ENCODE measurements around the gene NADK2. TPM values are rescaled to one million over a fixed set of nuclear protein-coding genes. Genes with fewer than 3 reads are reported as not detected.

NADK2 gene
- total RNA-seq, 1 donor from 2014 or later = 38.1 TPM

GRCh38 chr5:36151434-36152323, 90.0 kb downstream of the NADK2 start, which contains the start of the genes LMBRD2 and SKP2:
TSS of gene LMBRD2 (minus strand) at chr5:36151887. CDS start at chr5:36143349, 8,538 bp downstream.
TSS of gene SKP2 (plus strand) at chr5:36152111. CDS start at chr5:36152263, 152 bp downstream.
- Mint-ChIP-seq H3K4me3 (ENCODE audit: low read depth) (peak within 1 kb of the TSS; percentile 95), H3K36me3 (ENCODE audit: insufficient read depth) (peaks cover 19% of the 10 kb centered on the region), H3K27ac (peak within 1 kb of the TSS; percentile 97), H3K9me3 (ENCODE audit: low read depth) (no peaks in the 10 kb centered on the region), H3K4me1 (ENCODE audit: low read depth) (peaks cover 43% of the 10 kb centered on the region), H3K27me3 (no peaks in the 10 kb centered on the region)
- no peak for TF ChIP-seq CTCF (IDR thresholded peaks at IDR 0.05; ENCODE audit: unreplicated experiment)
- DNase-seq (ENCODE audit: low spot score, unreplicated experiment) = peak; percentile 91

GRCh38 chr5:36150676-36151433, 90.9 kb downstream of the NADK2 start:
- Mint-ChIP-seq H3K4me1 (ENCODE audit: low read depth) (peaks cover 43% of the 10 kb centered on the region), H3K27ac (peak overlapping the region; percentile 97), H3K36me3 (ENCODE audit: insufficient read depth) (peaks cover 13% of the 10 kb centered on the region), H3K27me3 (no peaks in the 10 kb centered on the region), H3K9me3 (ENCODE audit: low read depth) (no peaks in the 10 kb centered on the region), H3K4me3 (ENCODE audit: low read depth) (peak overlapping the region; percentile 95)
- TF ChIP-seq CTCF (IDR thresholded peaks at IDR 0.05; ENCODE audit: unreplicated experiment) = no peak
- no peak for DNase-seq (ENCODE audit: low spot score, unreplicated experiment)

GRCh38 chr5:36147681-36148080, 94.0 kb downstream of the NADK2 start:
- H3K4me3 Mint-ChIP-seq (ENCODE audit: low read depth) = no peak overlapping the region
- DNase-seq (ENCODE audit: low spot score, unreplicated experiment) = no peak
- H3K36me3 Mint-ChIP-seq (ENCODE audit: insufficient read depth) = no peaks in the 10 kb centered on the region
- no peaks in the 10 kb centered on the region for H3K9me3 Mint-ChIP-seq (ENCODE audit: low read depth)
- no peak overlapping the region for H3K27ac Mint-ChIP-seq
- H3K4me1 Mint-ChIP-seq (ENCODE audit: low read depth) = peaks cover 30% of the 10 kb centered on the region
- TF ChIP-seq CTCF (IDR thresholded peaks at IDR 0.05; ENCODE audit: unreplicated experiment) = no peak
- no peaks in the 10 kb centered on the region for H3K27me3 Mint-ChIP-seq

GRCh38 chr5:36146390-36146789, 95.3 kb downstream of the NADK2 start:
- TF ChIP-seq CTCF (IDR thresholded peaks at IDR 0.05; ENCODE audit: unreplicated experiment) = no peak
- DNase-seq (ENCODE audit: low spot score, unreplicated experiment) = no peak
- Mint-ChIP-seq H3K36me3 (ENCODE audit: insufficient read depth) (no peaks in the 10 kb centered on the region), H3K27ac (no peak overlapping the region), H3K4me3 (ENCODE audit: low read depth) (no peak overlapping the region), H3K27me3 (no peaks in the 10 kb centered on the region), H3K4me1 (ENCODE audit: low read depth) (peaks cover 24% of the 10 kb centered on the region), H3K9me3 (ENCODE audit: low read depth) (no peaks in the 10 kb centered on the region)

- TF ChIP-seq CTCF (IDR thresholded peaks at IDR 0.05; ENCODE audit: unreplicated experiment) = no peak
- H3K9me3 Mint-ChIP-seq (ENCODE audit: low read depth) = no peaks in the 10 kb centered on the region
- peaks cover 16% of the 10 kb centered on the region for H3K4me1 Mint-ChIP-seq (ENCODE audit: low read depth)
Observed at GRCh38 chr5:36145311-36145710, 96.4 kb downstream of the NADK2 start.

More at GRCh38 chr5:36145311-36145710, 96.4 kb downstream of the NADK2 start:
- Mint-ChIP-seq H3K36me3 (ENCODE audit: insufficient read depth) (peaks cover 2% of the 10 kb centered on the region), H3K27ac (no peak overlapping the region), H3K4me3 (ENCODE audit: low read depth) (no peak overlapping the region), H3K27me3 (no peaks in the 10 kb centered on the region)
- DNase-seq (ENCODE audit: low spot score, unreplicated experiment) = no peak
